GM10248 (cell line): ENCODE data around the gene CLCN2.
A peak's percentile ranks its signal among the peaks of the same experiment; 100 is the strongest.

ENCODE experiments used
- CTCF ChIA-PET: fragments of 300-600 bp; sonication (Branson Sonifier 250); formaldehyde crosslinking; extraction: SDS; loops from one replicate; lab custom pipeline; 2021; ENCODE audit warnings: antibody characterized with exemption; lab: Yijun Ruan, JAX
- POLR2A ChIA-PET: fragments of 350-650 bp; sonication (Branson Sonifier 250); formaldehyde crosslinking; extraction: SDS; loops from one replicate; lab custom pipeline; 2020; ENCODE audit warnings: antibody characterized with exemption; lab: Yijun Ruan, JAX
- DNase-seq: peaks from one replicate; pipeline ENCODE4 v3.0.0; 2012; ENCODE audit errors: extremely low spot score
- TF ChIP-seq, protein P1 (sequence below): IDR thresholded peaks from 2 replicates; pipeline ENCODE4 v1.5.1; 2012; ENCODE audit warnings: mild to moderate bottlenecking, low read depth; ENCODE audit errors: extremely low read depth, missing control alignments, control extremely low read depth

The CLCN2 gene

DNA sequence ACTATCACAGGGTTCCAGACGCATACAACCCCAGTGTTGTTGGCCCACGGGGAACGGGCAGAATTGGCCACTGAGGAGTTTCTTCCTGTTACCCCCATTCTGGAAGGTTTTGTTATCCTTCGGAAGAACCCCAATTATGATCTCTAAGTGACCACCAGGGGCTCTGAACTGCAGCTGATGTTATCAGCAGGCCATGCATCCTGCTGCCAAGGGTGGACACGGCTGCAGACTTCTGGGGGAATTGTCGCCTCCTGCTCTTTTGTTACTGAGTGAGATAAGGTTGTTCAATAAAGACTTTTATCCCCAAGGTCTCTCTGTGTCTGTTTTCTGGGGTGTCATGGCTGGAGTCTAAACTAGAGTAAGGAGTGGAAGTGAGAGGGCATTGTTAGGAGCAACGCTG is 52.7 kb downstream of the CLCN2 start:
- POLR2A ChIA-PET, result no interaction called here
- TF ChIP-seq, protein P1, sequence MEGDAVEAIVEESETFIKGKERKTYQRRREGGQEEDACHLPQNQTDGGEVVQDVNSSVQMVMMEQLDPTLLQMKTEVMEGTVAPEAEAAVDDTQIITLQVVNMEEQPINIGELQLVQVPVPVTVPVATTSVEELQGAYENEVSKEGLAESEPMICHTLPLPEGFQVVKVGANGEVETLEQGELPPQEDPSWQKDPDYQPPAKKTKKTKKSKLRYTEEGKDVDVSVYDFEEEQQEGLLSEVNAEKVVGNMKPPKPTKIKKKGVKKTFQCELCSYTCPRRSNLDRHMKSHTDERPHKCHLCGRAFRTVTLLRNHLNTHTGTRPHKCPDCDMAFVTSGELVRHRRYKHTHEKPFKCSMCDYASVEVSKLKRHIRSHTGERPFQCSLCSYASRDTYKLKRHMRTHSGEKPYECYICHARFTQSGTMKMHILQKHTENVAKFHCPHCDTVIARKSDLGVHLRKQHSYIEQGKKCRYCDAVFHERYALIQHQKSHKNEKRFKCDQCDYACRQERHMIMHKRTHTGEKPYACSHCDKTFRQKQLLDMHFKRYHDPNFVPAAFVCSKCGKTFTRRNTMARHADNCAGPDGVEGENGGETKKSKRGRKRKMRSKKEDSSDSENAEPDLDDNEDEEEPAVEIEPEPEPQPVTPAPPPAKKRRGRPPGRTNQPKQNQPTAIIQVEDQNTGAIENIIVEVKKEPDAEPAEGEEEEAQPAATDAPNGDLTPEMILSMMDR, result no peak
- CTCF ChIA-PET, result no interaction called here

DNA sequence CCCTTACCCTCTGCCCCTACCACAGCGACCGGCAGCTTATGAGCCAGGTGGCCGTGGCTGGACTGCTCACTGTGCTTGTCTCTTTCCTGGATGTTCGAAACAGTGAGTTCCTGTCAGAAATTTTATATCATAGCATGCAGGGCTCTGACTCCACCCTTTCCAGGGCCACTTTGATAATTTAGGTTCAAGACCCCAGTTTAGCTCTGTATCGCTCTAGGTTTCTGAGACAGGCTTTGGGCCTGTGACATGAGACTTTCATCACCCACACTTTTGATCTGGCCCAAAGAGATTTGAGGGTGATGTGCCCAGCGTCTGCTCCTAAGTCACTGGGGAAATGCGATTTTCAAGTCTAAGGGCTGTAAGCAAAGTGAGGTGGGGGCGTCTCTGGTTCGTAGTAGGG is 53.5 kb downstream of the CLCN2 start:
- no peak for DNase-seq
- TF ChIP-seq, protein P1, result no peak
- POLR2A ChIA-PET, result no interaction called here
- CTCF ChIA-PET, result no interaction called here

More for the DNA sequence above, 52.7 kb downstream of the CLCN2 start:
- DNase-seq, result no peak

DNA sequence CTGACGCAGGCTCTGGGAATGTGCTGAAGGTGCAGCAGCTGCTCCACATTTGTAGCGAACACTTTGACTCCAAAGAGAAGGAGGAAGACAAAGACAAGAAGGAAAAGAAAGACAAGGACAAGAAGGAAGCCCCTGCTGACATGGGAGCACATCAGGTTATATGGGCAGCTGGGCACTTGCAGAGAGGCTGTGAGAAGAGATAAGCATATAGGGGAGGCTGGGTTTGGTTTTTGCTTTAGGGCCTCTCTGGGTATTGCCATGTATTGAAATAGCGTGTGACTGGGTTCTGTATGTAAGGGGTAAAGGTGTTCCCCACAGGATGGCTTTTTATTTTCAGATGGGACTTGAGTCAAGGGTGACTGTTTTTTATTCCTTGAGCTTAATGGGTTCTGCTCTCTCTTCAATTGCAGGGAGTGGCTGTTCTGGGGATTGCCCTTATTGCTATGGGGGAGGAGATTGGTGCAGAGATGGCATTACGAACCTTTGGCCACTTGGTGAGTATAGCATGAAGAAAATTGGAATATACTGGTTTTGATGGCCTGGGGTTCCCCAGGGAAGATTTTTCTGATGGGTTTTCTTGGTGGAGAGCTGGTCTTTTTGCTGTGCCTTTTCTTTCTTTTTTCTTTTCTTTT is 54.9 kb downstream of the CLCN2 start:
- TF ChIP-seq, protein P1, result no peak
- DNase-seq, result no peak
- ChIA-PET CTCF (interaction anchor here (1.0 to 1.7 kb wide), 4 partner anchors 14 to 508 kb away, joined by 3 to 7 read pairs (median 4); no protein-coding TSS in a partner anchor), POLR2A (no interaction called here)

DNA sequence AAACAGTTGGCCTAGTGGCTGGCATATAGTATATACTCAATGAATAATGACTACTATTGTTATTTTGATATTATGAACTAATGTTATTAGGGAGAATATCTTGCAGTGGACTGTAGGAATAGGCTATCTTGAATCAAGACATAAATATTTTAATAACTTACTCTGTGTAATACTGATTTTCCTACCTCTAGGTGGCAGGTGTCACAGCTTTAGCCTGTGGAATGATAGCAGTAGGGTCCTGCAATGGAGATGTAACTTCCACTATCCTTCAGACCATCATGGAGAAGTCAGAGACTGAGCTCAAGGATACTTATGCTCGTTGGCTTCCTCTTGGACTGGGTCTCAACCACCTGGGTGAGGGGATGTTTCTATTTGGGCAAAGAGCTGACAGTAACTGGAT is 55.8 kb downstream of the CLCN2 start:
- DNase-seq, result no peak
- ChIA-PET CTCF (interaction anchor here (1.0 to 1.7 kb wide), 4 partner anchors 15 to 509 kb away, joined by 3 to 7 read pairs (median 4); no protein-coding TSS in a partner anchor), POLR2A (no interaction called here)
- TF ChIP-seq, protein P1, result peak; percentile 40

DNA sequence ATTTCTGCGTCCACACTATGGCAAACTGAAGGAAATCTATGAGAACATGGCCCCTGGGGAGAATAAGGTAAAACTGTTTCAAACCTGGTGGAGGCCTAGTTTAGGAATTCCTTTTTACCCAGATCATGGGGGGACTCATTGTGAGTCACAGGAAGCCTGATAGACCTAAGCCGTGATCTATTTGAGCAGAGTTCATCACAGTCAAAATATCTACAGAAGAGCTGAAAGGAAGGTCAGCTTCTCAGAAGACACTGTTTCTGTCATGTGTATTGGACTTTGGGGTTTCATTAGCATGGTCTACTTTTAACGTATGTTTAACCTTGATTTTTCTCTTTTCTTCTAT is 61.1 kb downstream of the CLCN2 start:
- TF ChIP-seq, protein P1, result no peak
- no peak for DNase-seq
- CTCF ChIA-PET, result interaction anchor here (1.2 kb wide), 1 partner anchor 128 kb away, joined by 3 read pairs; no protein-coding TSS in a partner anchor
- POLR2A ChIA-PET, result no interaction called here

DNA sequence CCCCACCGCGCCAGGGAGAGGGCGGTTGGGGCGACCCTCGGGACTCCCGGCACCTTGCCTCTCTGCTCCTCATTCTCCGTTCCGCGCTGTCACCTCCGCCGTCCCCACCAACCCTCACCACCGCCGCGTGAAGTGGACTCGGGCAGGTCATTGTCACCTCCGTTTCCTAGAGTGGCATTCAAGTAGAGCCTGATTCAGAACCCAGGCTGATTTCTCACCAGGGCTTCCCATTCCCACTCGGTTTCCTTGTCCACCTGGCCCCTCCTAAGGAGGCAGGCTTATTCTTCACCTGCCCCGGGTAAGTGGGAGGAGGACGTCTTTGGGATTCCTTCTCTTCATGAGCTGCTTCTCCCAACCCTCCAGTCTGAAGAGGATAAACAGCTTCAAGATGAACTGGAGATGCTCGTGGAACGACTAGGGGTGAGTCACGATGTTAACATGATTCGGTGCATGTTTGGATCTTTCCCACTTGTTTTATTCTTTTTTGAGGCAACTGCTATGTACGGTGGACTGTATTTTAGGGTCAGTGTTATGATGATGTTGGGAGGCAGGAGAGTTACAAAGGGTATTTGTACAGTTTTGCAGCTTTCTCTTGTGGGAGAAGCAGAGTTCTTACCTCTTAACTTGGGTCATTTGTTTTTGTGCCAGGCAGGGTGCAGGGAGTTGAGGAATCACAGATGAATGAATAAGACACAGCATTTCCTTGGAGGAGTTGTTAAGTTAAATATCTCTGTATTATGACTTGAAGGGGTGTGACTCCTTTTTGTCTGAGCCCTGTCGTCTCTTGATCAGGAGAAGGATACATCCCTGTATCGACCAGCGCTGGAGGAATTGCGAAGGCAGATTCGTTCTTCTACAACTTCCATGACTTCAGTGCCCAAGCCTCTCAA is 61.7 kb downstream of the CLCN2 start:
- ChIA-PET POLR2A (no interaction called here), CTCF (no interaction called here)
- peak; percentile 8 for DNase-seq
- TF ChIP-seq, protein P1, result no peak
